ENCODE data around the gene FOCAD.

The FOCAD gene

DNA sequence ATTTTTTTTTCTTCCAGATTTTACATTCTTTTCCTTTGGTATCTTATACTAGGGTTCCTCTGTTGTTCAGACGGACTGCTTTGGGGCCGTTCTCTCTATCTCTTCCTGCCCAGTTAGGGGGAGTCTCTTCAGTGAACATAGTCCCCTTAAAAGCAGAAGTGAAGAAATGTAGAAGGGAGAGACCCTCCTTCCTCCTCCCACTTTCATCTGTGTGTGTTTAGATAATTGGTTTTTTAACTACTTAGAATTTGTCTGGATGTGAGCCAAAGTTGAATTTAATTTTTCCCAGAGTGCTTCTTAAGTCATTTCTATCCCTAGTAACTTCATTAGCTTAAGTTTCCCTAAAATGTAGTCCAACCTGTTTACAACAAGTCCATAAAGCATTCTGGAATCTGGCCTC, 179.9 kb downstream of the FOCAD start:
- DNase-seq (ENCODE audit: insufficient read length): no peak
- FAIRE-seq: no peak
- TF ChIP-seq POLR2A (IDR thresholded peaks at IDR 0.05; ENCODE audit: low read depth, low read length) (no peak), TAF1 (IDR thresholded peaks at IDR 0.05; ENCODE audit: borderline replicate concordance, low read depth, low read length) (no peak)

DNA sequence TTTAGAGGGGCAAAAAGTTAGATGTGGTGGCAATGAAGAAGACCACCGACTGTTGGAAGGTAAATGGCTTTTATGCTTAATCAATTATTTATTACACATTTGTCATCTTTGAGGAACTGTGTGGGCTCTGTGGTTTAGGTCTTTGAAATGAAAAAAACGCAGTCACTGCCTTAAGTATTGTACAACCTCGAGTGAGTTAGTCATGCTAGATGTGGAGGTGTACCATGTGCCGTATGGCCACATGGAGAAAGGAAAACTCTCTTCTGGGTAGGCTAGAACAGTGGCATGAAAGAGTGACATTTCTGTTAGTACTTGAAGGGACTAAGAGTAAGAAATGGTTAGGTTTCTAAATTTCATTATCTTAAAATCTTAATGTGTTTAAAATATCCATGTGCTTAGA, 181.3 kb downstream of the FOCAD start:
- DNase-seq (ENCODE audit: insufficient read length) (no peak), FAIRE-seq (no peak)

DNA sequence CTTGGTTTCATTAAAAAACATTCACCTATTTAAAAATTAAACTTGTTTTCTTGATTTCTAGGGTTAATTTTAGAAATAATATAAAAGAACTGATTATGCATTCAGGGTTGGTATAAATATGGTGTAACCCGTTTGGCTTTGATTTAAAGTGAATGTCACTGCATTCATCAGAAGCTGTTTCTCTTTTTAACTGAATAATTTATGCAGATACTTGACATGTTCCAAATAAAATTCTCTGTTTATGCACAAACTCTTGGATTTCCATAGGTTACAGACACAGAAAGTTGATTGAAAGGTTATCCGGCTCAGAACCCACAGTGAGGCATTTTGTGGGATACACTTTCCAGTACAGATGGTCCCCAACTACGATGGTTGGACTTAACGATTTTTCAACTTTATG, 186.1 kb downstream of the FOCAD start:
- FAIRE-seq (no peak), DNase-seq (ENCODE audit: insufficient read length) (no peak)
- no peak for TF ChIP-seq POLR2AphosphoS5 (IDR thresholded peaks at IDR 0.05; ENCODE audit: low read depth, low read length)
- no peak for TF ChIP-seq TAF1 (IDR thresholded peaks at IDR 0.05; ENCODE audit: borderline replicate concordance, low read depth, low read length)
- TF ChIP-seq POLR2A (IDR thresholded peaks at IDR 0.05; ENCODE audit: low read depth, low read length): no peak

More for the DNA sequence above, 181.3 kb downstream of the FOCAD start:
- TF ChIP-seq POLR2A (IDR thresholded peaks at IDR 0.05; ENCODE audit: low read depth, low read length) (no peak), TAF1 (IDR thresholded peaks at IDR 0.05; ENCODE audit: borderline replicate concordance, low read depth, low read length) (no peak), POLR2AphosphoS5 (IDR thresholded peaks at IDR 0.05; ENCODE audit: low read depth, low read length) (no peak)

DNA sequence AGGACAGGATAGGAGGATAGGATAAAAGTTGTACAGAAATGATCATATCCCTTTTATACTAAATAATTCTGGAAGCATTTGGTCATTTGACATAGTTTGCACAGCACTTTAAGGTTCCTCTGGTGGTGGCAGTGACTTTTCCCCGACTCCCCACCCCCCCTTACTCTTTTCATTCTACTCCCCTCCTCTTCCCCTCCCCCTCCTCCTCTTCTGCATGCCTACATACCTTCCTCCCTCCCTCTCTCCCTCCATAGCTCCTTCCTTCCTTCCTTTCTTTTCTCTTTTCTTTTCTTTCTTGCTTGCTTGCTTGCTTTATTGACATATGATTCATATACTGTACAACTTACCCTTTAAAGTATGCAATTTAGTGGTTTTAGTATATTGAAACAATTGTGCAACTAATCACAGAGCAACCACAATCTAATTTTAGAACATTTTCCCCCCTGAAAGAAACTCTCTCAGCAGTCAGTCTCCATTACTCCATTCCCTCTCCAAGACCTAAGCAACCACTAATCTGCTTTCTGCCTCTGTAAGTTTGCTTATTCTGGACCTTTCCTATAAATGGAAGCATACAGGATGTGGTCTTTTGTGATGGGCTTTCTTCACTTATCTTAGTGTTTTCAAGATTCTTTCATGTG, 188.4 kb downstream of the FOCAD start:
- peak; percentile 40 for FAIRE-seq
- TF ChIP-seq POLR2A (IDR thresholded peaks at IDR 0.05; ENCODE audit: low read depth, low read length) (no peak), POLR2AphosphoS5 (IDR thresholded peaks at IDR 0.05; ENCODE audit: low read depth, low read length) (no peak), TAF1 (IDR thresholded peaks at IDR 0.05; ENCODE audit: borderline replicate concordance, low read depth, low read length) (no peak)
- DNase-seq (ENCODE audit: insufficient read length): no peak

DNA sequence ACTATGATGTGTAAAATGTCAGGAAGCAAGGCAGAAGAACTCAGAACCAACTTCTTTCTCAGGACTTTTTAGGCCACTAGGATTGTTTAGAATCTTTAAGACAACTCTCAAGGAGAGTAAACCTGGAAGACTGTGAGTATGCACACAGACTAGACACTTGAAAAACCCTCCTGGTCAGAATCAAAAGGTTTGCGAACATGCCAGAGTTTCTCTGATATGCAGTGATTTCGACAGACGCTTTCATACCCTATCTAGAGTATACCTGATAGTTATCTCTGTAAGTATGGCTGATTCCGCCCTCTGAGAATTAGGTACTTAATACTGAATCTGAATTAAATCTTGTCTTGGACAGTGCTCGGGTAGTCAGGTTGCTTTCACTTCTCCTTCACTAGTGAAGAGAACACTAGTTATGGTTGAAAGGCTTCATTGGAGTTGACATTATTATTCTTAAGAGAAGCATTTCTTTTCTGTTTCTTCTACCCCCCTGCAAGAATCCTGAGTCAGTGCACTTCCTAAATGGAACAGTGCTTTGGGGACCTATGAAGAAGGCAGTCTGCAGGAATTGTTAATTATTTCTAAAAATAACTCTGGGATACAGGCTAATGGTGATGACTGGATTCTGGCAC, 189.3 kb downstream of the FOCAD start:
- DNase-seq (ENCODE audit: insufficient read length) (no peak), FAIRE-seq (peak; percentile 21)
- TF ChIP-seq POLR2A (IDR thresholded peaks at IDR 0.05; ENCODE audit: low read depth, low read length): no peak
- TF ChIP-seq POLR2AphosphoS5 (IDR thresholded peaks at IDR 0.05; ENCODE audit: low read depth, low read length): no peak
- TF ChIP-seq TAF1 (IDR thresholded peaks at IDR 0.05; ENCODE audit: borderline replicate concordance, low read depth, low read length): no peak

DNA sequence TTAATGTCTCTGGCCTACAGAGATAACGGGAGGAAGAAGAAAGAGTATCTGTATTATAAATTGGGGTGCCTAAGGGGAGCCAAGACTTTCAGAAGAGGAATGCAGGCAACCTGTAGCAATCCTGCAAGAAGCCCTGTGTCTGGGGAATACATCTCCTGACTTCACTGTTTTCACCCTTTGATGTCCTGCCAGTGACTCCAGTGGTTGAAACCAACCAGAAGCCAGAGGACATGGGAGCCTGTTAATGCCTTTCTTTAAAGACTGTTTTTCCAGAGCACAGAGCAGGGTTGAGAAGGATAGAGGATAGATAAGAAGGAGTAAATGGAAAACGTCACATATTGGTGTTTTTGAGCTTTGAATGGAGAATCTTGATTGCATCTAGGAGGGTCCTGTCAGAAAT, 196.2 kb downstream of the FOCAD start:
- FAIRE-seq: no peak
- TF ChIP-seq TAF1 (IDR thresholded peaks at IDR 0.05; ENCODE audit: borderline replicate concordance, low read depth, low read length): no peak
- no peak for TF ChIP-seq POLR2AphosphoS5 (IDR thresholded peaks at IDR 0.05; ENCODE audit: low read depth, low read length)
- no peak for TF ChIP-seq POLR2A (IDR thresholded peaks at IDR 0.05; ENCODE audit: low read depth, low read length)
- no peak for DNase-seq (ENCODE audit: insufficient read length)

DNA sequence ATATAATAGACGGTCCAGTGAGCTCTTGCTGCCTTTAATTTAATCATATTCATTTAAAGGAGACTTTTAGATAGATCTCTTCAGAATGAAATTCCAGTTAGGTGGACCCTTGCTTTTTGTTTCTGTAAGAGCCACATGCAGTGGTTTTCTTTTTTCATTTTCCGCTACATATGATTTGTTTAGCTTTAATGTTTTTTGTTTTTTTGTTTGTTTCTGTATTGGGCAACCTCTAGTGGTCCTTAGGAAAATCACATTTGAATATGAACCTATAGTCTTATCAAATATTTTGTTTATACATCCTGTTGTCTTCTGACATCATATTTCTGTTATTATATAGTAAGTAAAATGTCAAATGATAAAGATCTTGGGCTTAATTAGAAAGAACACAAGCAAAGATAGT, 196.6 kb downstream of the FOCAD start:
- FAIRE-seq: no peak
- no peak for TF ChIP-seq POLR2A (IDR thresholded peaks at IDR 0.05; ENCODE audit: low read depth, low read length)
- no peak for DNase-seq (ENCODE audit: insufficient read length)

DNA sequence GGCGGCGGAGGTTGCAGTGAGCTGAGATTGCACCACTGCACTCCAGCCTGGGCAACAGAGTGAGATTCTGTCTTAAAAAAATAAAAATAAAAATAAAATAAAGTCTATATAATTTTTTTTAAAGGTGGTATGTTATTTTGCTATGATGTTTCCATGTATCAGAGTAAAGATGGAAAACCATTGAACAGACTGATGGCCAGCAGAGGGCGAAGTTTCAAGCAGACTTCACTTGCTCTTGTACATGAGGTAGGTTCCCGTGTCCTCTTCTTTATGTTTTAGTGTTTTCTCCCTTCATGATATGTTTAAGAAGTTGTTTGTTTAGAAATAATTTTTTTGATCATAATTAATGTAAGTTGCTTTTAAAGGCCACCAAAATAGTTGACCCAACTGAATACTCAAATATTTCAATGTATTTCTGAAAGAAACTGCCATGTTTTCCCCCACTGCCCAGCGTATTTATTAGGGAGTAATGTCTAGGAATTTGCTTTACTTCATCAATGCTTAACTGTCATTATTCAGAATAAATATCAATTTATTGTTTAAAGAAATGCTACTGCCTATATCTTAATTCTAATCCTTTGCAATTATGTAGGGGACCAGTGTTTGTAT, 201.0 kb downstream of the FOCAD start:
- DNase-seq (ENCODE audit: insufficient read length): no peak
- FAIRE-seq: peak; percentile 71
- TF ChIP-seq POLR2AphosphoS5 (IDR thresholded peaks at IDR 0.05; ENCODE audit: low read depth, low read length): no peak
- TF ChIP-seq POLR2A (IDR thresholded peaks at IDR 0.05; ENCODE audit: low read depth, low read length): no peak
- TF ChIP-seq TAF1 (IDR thresholded peaks at IDR 0.05; ENCODE audit: borderline replicate concordance, low read depth, low read length): no peak

DNA sequence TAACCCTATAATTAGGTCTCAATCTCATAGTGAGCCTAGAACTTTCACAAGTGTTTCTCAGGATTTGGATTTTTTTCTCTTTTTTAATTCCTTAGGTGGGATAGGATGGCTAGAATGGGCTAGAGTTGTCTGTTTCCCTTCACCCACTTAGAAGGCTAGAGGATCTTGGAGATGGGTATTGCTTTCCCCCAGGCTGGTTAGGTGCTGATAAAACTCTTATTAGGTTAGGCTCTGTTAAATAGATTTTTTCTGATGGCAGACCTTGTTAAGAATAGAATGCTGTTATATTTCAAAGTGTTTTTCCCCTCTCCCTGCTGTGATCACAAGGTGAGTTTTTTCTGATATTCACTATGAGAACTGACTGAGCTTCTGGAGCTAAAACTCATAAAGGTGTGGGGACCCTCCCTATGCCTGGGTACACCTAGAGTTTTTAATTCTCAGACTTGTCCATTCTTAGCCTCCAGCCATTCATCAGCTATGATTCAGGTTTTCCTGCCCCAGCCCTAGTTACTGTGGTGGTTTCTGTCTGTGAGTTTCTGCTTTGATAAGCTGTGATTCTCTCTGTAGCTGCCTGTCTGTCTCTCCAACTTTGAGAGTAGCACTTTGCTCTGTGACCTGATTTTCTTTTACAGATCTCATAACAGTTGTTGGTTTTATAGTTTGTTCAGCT, 215.0 kb downstream of the FOCAD start:
- no peak for TF ChIP-seq POLR2AphosphoS5 (IDR thresholded peaks at IDR 0.05; ENCODE audit: low read depth, low read length)
- TF ChIP-seq TAF1 (IDR thresholded peaks at IDR 0.05; ENCODE audit: borderline replicate concordance, low read depth, low read length): no peak
- TF ChIP-seq POLR2A (IDR thresholded peaks at IDR 0.05; ENCODE audit: low read depth, low read length): no peak

DNA sequence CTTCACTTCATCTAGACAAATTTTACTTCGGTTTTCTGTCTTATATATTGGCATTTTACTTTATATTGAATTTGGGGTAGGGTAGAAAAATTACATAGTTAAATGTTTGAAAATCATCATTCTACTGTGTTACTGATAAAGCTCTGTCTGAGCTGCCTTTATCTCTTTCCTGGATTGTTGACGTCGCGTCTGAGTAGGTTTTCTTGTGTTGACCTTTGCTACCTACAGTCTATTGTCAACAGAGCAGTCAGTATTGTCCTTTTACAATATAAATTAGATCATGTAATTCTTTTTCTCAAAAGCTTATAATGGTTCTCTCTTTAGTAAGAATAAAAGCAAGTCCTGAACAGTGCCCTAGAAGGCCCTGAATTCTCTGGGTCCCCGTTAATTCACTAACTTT, 219.2 kb downstream of the FOCAD start:
- no peak for TF ChIP-seq TAF1 (IDR thresholded peaks at IDR 0.05; ENCODE audit: borderline replicate concordance, low read depth, low read length)
- no peak for TF ChIP-seq POLR2A (IDR thresholded peaks at IDR 0.05; ENCODE audit: low read depth, low read length)
- no peak for TF ChIP-seq POLR2AphosphoS5 (IDR thresholded peaks at IDR 0.05; ENCODE audit: low read depth, low read length)
- DNase-seq (ENCODE audit: insufficient read length) (no peak), FAIRE-seq (no peak)

More for the DNA sequence above, 215.0 kb downstream of the FOCAD start:
- FAIRE-seq (no peak), DNase-seq (ENCODE audit: insufficient read length) (no peak)

DNA sequence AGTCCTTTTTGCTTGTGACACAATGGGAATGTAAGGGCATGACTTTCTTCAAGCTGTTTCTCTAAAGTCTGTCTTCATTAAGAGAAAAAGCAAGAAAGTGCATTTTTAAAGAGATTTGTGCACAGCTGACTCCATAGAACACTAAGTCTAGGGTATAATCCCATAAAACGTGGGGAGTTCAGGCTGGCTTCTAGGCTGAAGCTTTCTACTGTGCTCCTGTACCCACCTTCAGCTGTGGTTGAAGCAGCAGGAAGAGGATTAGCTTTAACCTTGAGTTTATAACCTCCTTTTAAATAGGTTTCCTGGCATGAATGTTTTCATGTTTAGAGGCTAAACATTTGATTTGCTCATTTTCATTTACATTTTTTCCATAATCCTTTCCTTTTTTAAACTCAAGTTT, 220.9 kb downstream of the FOCAD start:
- FAIRE-seq: no peak
- no peak for DNase-seq (ENCODE audit: insufficient read length)
- TF ChIP-seq POLR2AphosphoS5 (IDR thresholded peaks at IDR 0.05; ENCODE audit: low read depth, low read length) (no peak), POLR2A (IDR thresholded peaks at IDR 0.05; ENCODE audit: low read depth, low read length) (no peak), TAF1 (IDR thresholded peaks at IDR 0.05; ENCODE audit: borderline replicate concordance, low read depth, low read length) (no peak)

DNA sequence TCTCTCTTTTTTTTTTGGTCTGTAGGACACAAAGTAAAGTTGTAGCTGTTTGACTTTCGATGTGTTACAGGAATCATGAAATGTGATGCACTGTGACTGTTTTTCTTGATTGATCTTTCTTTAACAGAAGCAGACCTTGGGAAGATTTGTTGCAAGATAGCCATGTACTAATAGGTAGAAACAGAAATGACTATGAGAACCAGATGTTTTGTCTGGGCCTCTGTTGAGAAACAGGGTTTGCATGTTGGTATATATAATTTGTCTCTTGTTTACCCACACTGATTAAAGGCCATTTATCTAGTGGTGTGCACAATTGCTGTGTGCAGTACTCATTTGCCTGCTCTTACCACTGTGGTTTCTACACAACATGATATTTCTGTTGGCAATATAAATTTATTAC, 222.3 kb downstream of the FOCAD start:
- no peak for TF ChIP-seq POLR2A (IDR thresholded peaks at IDR 0.05; ENCODE audit: low read depth, low read length)
- no peak for TF ChIP-seq POLR2AphosphoS5 (IDR thresholded peaks at IDR 0.05; ENCODE audit: low read depth, low read length)
- TF ChIP-seq TAF1 (IDR thresholded peaks at IDR 0.05; ENCODE audit: borderline replicate concordance, low read depth, low read length): no peak
- no peak for FAIRE-seq
- no peak for DNase-seq (ENCODE audit: insufficient read length)
